Stimulated activated CD8-positive, alpha-beta memory T cell treated with anti-CD3 and anti-CD28 coated beads, Interleukin-15, amount 100 ng/mL, for 1 hour (primary cell): ENCODE data around the gene ZNF266.

Experiments used
- DNase-seq: peaks from one replicate; pipeline ENCODE4 v3.0.0-alpha.2; 2020; ENCODE audit warnings: low read depth

The ZNF266 gene

DNA sequence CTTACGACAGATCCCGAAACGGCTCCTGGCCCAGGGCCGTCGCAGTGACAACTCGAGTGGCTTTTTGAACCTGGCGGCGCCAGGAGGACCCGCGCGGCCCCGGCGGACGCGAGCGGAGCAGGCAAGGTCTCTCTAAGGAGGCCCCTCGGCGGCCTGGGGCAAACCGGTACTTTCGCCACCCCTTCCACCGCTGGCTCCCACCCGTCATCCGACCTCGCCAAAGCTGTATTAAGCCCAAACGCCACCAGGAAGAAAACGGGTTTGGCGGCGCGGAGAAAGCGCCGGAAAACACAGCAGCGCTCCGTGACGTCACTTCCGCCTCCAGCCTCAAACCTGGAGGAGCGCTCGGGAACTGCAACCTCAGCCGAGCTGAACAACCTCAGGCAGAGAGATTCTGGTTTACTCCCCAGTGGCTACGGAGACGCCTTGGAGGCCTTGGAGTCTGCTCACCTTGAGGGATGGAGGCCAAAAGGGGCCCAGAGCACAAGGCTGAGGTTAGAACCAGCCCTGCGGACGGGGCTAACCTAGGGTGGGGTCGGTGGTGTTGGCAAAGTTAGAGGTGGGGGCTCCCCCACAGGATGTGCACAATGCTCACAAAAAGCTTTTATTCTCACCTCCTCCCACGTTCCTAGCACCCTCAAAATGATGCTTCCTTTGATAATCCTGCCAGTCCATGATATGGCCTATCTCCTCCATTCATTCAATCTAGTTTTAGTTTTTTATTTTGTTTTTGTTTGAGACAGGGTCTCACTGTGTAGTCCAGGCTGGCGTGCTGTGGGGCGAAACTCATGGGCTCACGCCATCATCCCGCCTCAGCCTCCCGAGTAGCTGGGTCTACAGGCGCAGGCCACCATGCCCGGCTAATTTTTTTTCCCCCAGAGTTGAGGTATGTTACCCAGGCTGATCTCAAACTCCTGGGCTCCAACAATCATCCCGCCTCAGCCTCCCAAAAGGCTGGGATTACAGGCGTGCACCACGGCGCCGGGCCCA is at the start of gene ZNF266:
Gene ZNF266 (minus strand): TSS at position 295 of the 990 bp plus-strand sequence. CDS start 15,484 bp downstream, outside the sequence.
- peak; percentile 89 for DNase-seq

DNA sequence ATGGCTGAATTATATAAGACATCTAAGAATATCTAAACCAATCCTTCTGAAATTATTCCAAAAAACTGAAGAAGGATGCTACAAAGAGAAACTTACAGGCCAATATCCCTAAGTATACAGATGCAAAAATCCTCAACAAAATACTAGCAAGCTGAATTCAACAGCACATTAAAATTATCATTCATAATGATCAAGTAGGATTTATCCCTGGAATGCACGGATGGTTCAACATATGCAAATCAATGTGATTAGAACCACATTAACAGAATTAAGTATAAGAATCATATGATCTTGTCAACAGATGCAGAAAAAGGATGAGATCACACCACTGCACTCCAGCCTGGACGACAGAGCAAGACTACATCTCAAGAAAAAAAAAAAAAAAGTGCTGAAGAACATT is 49.8 kb upstream of the ZNF266 start:
- DNase-seq, result no peak

DNA sequence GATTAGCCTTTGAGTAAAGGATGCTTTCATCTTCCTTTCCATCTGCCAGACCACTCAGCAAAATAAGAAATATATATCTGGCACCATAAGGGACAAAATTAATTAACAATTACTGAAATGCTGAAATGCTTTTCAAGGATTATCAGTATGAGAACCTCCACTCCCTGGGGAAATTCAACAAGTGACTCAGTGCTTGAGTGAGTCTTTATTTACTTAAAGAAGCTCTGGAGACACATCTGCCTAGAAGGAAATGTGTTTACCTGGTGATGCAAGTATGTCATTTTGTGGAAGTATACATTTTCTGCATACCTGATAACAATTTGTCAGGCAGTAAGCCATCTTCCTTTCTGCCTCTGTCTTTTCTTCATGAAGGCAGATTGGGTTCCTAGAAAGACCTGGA is 39.6 kb upstream of the ZNF266 start:
- DNase-seq, result no peak

DNA sequence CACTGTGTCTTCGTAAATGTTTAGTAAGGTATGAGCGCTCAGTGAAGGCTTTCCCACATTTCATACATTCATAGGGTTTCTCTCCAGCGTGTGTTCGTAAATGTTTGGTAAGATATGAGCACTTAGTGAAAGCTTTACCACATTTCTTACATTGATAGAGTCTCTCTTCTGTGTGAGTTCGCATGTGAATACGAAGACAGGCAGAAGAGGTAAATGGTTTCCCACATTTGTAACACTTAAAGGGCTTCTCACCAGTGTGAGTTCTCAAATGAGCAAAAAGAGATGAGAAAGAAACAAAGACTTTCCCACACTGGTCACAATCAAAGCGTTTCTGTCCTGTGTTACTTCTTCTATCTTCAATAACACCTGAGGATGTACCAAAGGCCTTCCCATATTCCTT is 31.8 kb upstream of the ZNF266 start:
- no peak for DNase-seq

DNA sequence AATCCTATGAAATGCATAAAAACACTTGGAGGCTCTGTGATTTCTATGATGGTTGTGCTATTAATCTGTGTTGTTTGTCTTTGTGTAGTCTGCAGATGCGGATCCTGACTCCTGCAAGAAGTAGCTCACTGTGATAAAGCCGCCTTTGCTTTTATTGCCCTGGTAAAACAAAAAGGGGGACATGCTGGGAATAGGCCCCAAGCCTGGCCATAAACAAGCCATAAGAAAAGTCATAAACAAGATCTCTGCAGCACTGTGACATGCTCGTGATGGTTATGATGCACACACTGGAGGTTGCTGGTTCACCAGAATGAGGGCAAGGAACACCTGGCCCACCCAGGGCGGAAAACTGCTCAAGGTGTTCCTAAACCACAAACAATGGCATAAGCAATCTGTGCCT is 26.6 kb upstream of the ZNF266 start:
- no peak for DNase-seq

DNA sequence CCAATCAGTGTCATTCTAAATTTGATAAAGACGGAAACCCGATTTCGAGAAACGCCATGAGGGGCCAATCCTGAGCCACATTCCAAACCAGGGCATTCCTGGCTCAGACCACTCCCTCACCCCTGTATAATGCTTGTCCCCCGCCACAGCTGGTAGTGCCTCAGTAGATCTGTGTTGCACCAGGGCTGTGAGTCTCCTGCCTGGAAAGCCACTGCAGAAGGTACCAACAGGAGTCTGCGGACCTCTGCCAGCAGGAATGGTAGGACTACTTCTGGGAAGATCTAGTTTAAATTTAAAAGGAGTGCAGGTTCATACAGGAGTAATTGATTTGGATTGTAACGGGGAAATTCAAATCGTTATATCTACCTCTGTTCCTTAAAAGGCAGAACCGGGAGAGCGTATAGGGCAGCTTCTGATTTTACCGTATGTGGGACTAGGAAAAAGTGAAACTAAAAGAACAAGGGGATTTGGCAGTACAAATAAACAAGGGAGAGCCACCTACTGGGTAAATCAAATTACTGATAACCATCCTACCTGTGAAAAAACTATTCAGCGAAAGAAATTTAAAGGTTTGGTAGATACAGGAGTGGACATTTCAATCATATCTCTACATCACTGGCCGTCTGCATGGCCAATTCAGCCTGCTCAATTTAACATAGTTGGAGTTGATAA is 20.8 kb upstream of the ZNF266 start:
- no peak for DNase-seq

DNA sequence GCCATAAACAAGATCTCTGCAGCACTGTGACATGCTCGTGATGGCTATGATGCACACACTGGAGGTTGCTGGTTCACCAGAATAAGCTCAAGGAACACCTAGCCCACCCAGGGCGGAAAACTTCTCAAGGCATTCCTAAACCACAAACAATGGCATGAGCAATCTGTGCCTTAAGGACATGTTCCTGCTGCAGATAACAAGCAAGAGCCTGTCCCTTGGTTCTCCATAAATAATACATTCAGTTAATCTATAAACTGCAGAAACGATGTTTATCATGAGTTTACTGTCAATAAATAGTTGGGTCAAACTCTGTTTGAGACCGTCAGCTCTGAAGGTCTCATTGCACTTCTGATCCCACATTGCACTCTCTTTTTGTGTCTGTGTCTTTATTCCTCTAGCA is 18.6 kb upstream of the ZNF266 start:
- DNase-seq, result no peak

DNA sequence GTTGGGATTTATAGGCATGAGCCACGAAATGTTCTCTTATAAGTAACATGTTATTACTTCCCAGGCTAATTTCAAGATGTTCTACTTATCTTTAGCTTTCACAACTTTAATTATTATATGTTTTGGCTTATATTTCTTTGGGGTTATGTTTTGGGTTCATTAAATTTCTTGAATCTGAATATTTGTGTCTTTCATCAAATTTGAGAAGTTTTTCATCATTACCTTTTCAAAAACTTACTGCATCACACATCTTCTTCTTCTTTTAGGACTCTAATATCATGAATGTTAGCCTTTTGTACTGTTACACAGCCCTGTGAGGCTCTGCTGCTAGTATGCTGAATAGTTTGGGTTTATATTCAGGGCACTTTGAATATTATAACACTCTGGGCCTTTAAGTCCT is 9.7 kb upstream of the ZNF266 start:
- no peak for DNase-seq

DNA sequence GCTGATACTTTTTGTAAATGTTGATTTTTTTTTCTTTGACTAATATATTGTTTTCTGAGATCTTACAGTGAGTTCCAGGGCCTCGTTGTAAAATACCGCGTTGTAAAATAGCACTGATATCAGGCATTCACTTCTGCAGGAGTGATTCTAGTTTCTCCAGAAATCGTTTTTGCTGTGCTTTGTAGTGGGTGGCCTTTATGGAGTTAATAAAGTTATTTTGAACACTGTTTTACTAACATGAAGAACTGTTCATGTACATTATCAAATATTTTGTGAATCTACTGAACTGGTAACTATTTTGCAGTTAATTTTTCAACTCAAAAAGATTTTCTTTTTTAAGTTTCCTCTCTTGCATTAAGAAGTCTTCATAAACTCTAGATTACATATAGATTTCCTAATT is 985 bp upstream of the ZNF266 start:
- no peak for DNase-seq

DNA sequence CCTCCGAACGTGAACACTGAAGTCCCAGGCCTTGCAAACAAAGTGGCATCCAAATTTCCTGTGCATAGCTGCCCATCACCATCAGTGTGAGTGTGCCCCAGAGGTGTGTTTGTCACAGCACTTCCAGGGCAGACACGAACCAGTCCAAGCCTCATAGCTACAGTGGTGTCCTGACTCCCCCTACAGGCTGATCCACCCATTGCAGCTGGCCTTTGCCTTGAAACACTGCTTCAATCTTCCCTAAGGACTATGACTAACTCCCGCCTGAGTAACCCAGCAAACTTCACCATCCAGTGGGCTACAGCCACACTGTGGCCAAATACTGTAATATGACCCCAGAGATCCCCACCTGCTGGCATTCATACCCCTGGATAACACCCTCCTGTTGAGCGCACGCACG is 3.9 kb downstream of the ZNF266 start:
- peak; percentile 24 for DNase-seq

DNA sequence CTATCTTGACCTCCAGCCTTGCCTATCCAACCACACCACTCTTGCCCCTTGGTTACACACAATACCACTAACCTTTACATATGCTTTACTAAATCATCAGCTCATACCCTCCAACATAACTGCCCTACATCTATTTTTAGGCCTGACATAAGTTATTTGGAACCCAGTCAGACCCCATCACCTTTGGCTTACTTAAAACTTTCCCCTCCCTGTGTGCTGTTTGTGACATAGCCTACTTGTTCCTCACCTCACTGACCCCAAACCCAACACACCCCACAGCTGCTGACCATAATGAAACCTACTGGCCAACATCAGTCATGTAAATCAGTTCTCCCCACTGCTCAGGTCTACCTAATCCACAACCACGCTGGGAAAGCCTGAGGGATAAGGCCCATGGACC is 4.9 kb downstream of the ZNF266 start:
- no peak for DNase-seq

DNA sequence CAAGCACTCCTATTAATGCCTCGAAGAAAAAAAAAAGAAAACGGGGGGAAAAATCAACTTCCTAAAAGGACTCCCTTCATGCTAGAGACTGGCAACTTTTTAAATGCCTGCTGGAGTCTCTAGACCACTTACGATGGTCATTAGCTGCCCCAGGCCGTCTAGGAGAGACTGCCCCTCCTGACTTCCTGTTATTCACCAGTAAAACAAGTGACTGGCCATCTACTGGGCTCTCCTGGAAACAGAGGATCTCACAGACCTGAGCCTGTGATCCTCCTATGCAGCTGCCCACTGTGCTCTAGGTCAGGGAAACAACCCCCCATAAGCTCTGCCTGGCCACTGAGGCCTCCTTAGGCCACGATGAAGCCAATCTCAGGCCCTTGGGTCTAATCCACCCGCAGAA is 7.4 kb downstream of the ZNF266 start:
- no peak for DNase-seq

DNA sequence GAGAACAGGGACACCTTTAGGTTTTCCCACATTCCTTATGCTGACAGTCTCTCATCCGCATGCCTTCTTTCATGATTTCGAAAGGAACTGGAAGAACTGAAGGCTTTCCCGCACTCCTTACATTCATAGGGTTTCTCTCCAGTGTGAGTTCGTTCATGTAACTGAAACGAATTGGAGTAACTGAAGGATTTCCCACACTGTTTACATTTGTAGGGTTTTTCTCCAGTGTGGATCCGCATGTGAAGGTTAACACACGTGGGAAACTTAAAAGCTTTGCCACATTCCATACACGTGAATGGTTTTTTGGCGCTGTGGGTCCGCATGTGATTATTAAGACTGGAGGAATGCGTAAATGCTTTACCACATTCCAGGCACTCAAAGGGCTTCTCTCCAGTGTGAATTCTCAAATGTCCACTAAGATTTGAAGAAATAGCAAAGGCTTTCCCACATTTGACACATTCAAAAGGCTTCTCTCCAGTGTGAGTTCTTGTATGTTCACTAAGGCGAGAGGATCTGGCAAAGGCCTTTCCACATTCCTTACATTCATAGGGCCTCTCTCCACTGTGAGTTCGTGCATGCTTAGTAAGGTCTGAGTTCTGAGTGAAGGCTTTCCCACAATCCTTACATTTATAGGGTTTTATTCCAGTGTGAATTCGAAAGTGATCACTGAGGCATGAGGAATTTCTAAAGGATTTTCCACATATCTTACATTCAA is 22.0 kb downstream of the ZNF266 start:
- DNase-seq, result no peak

DNA sequence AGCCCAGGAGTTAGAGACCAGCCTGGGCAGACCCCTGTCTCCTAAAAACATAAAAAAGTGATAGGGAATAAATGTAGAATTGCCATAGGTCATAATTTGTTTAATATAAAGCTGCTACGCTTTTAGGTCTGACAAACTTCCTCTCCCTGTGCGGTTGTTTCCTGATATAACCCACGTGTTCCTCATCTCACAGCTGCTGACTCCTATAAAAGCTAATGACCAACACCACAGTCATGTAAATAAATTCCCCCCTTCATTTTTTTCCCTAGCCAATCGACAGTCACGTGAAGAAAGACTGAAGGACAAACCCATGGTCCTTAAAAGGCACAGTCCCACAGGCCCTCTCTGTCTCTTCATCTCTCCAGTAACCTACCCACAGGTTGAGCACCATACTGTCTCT is 27.5 kb downstream of the ZNF266 start:
- no peak for DNase-seq

DNA sequence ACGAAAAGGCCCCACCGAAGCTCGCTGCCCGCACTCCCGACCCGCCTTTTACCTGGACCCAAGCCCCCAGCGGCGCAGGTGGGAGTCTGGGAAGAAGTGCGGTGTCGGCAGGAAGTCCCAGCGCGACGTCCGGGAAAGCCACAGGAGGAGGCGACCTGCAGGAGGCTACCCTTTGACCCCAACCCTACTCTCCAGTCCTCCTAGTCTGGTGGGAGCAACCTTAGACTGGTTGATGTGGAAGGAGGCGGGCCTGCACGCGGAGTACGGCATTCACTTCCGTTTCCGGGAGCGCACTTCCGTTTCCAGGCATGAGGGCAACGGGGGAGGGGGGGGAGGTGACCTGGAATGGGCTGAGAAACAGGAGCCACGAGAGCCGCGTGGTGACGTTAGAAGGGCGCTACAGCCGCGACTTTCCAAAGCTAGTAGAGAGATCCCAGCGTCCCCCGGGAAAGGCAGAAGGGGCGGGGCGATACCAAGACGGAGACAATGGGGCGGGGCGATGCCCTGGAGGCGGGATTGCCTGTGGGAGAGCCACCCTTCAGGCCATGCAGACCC is 28.5 kb downstream of the ZNF266 start:
- peak; percentile 9 for DNase-seq

DNA sequence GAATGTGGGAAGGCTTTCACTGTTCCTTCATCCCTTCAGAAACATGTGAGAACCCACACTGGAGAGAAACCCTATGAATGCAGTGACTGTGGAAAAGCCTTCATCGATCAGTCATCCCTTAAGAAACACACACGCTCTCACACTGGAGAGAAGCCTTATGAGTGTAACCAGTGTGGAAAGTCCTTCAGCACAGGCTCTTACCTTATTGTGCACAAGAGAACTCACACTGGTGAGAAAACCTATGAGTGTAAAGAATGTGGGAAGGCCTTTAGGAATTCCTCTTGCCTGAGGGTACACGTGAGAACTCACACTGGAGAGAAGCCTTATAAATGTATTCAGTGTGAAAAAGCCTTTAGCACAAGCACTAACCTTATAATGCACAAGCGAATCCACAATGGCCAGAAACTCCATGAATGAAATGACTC is 54.0 kb downstream of the ZNF266 start:
- DNase-seq, result no peak

DNA sequence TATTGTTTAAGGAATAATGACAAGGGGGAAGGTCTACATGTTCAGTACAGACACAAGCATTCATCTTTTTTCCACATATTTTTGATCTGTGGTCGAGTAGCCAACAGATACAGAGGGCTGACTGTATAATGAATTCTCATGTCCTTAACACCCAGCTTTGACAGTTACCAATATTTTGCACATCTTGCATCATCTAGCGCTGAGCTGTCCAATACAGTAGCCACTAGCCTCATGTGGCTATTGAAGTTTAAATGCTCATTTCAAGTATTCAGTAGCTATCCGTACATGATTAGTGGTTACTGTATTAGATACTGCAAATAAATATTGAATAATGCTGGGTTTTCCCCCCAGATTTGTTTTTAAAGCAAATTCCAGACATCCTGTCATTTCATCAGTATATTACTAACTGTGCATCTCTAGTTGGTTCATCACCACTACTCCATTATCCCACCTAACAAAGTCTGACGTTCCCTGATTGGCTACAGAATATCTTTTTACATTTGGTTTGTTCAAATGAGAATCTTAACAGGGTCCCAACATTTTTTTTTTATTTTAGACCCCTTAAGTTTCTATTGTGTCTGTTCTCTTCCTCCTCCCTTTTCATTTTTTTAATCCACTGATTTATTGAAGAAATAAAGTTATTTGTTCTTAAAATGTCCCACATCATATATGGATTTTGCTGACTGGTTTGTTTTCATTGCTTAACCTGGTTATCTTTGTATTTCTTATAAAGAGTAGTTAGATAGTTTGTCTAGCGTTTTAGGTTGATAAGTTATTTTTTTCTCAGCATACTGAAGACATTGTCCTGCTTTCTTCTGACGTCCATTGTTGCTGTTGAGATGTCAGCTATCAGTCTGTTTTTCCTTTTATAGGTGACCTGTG is 64.4 kb downstream of the ZNF266 start:
- no peak for DNase-seq

DNA sequence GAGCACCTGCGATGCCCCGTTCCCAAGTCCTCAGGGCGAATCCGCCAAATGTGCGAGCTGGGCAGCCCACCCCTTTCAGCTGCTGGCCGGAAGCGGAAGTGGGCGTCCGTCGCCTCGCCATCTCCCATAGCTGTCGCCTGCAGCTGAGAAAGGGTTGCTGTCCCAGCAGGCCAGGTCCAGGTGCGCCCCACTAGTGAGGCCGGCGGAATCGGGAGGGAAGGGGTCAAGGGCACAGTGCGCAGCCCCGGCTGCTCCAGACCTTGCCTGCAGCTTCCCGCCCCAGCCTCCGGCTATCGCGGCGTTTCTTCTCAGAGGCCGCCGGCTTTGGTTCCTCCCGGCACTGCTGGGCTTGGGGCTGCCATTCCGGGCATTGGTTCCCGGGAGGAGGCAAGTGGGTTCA is 72.5 kb downstream of the ZNF266 start, which contains the start of gene ZNF177:
Gene ZNF177 (plus strand): TSS at position 109 of the 400 bp plus-strand sequence. CDS start 15,299 bp downstream, outside the sequence.
- DNase-seq, result no peak
